Bronchial epithelial cell (primary cell): ENCODE results near the gene HINT2. TPM values are rescaled to one million over a fixed set of nuclear protein-coding genes. Genes with fewer than 3 reads are reported as not detected.

Experiments
- DNase-seq: peaks from one replicate; pipeline ENCODE4 v3.0.0-alpha.2; 2010; ENCODE audit warnings: low read depth
- FAIRE-seq: peaks from 2 replicates; lab custom pipeline; 2011; peaks lifted over from hg19 to GRCh38; lab: Jason Lieb, UNC
- H3K27me3 ChIP-seq: 2 replicates; pipeline ENCODE4 v1.5.1; 2011; ENCODE audit warnings: low read length; ENCODE audit not compliant: control insufficient read depth, insufficient read depth
- H3K36me3 ChIP-seq: 2 replicates; pipeline ENCODE4 v1.5.1; 2011; ENCODE audit warnings: low read length; ENCODE audit not compliant: control insufficient read depth, insufficient read depth
- H3K4me3 ChIP-seq: 2 replicates; pipeline ENCODE4 v1.5.1; 2011; ENCODE audit warnings: mild to moderate bottlenecking, low read depth, low read length, control low read depth
- total RNA-seq: library from RNA; depleted of rRNA; stranded (reverse); fragments of >200 nt; gene quantifications from 2 replicates; pipeline ENCODE4 v1.2.1, GENCODE V29; 2014
- TF ChIP-seq, protein P1 (sequence below): IDR thresholded peaks from 2 replicates; pipeline ENCODE4 v1.5.1; 2011; ENCODE audit warnings: mild to moderate bottlenecking, moderate library complexity, low read length, control low read depth, inconsistent platforms; ENCODE audit not compliant: insufficient read depth, severe bottlenecking

The HINT2 gene
- total RNA-seq, 1 donor from 2014 or later = 22.6 TPM

DNA sequence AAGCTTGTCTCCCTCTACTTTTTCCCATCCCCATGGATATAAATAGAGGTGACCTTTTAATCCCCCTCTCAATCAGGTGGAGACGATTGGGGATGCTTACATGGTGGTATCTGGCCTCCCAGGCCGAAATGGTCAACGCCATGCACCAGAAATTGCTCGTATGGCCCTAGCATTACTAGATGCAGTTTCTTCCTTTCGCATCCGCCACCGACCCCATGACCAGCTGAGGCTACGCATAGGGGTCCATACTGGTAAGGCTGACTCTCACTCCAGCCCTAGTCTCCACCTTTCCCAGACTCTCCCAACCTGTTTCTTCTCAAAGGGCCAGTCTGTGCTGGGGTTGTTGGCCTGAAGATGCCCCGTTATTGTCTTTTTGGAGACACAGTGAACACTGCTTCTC lies 6.4 kb downstream of the HINT2 start:
- TF ChIP-seq, protein P1, sequence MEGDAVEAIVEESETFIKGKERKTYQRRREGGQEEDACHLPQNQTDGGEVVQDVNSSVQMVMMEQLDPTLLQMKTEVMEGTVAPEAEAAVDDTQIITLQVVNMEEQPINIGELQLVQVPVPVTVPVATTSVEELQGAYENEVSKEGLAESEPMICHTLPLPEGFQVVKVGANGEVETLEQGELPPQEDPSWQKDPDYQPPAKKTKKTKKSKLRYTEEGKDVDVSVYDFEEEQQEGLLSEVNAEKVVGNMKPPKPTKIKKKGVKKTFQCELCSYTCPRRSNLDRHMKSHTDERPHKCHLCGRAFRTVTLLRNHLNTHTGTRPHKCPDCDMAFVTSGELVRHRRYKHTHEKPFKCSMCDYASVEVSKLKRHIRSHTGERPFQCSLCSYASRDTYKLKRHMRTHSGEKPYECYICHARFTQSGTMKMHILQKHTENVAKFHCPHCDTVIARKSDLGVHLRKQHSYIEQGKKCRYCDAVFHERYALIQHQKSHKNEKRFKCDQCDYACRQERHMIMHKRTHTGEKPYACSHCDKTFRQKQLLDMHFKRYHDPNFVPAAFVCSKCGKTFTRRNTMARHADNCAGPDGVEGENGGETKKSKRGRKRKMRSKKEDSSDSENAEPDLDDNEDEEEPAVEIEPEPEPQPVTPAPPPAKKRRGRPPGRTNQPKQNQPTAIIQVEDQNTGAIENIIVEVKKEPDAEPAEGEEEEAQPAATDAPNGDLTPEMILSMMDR = no peak
- H3K27me3 ChIP-seq = no peaks in the 10 kb centered on the region
- no peak for DNase-seq
- no peak overlapping the region for H3K4me3 ChIP-seq
- peak; percentile 32 for FAIRE-seq
- H3K36me3 ChIP-seq = peaks cover 3% of the 10 kb centered on the region

GRCh38 chr9:35806101-35806500 lies 8.7 kb downstream of the HINT2 start:
- Histone ChIP-seq H3K27me3 (no peaks in the 10 kb centered on the region), H3K4me3 (no peak overlapping the region), H3K36me3 (peaks cover 3% of the 10 kb centered on the region)
- no peak for DNase-seq
- TF ChIP-seq, protein P1 = no peak
- FAIRE-seq = no peak

- Histone ChIP-seq H3K4me3 (no peak overlapping the region), H3K36me3 (peaks cover 3% of the 10 kb centered on the region), H3K27me3 (no peaks in the 10 kb centered on the region)
- TF ChIP-seq, protein P1 = no peak
- no peak for DNase-seq
- FAIRE-seq = no peak
These were observed 13.3 kb downstream of the HINT2 start for GRCh38 chr9:35801328-35802128.

GRCh38 chr9:35800530-35800929 lies 14.3 kb downstream of the HINT2 start:
- Histone ChIP-seq H3K4me3 (no peak overlapping the region), H3K27me3 (no peaks in the 10 kb centered on the region), H3K36me3 (no peaks in the 10 kb centered on the region)
- TF ChIP-seq, protein P1 = no peak
- FAIRE-seq (no peak), DNase-seq (no peak)

DNA sequence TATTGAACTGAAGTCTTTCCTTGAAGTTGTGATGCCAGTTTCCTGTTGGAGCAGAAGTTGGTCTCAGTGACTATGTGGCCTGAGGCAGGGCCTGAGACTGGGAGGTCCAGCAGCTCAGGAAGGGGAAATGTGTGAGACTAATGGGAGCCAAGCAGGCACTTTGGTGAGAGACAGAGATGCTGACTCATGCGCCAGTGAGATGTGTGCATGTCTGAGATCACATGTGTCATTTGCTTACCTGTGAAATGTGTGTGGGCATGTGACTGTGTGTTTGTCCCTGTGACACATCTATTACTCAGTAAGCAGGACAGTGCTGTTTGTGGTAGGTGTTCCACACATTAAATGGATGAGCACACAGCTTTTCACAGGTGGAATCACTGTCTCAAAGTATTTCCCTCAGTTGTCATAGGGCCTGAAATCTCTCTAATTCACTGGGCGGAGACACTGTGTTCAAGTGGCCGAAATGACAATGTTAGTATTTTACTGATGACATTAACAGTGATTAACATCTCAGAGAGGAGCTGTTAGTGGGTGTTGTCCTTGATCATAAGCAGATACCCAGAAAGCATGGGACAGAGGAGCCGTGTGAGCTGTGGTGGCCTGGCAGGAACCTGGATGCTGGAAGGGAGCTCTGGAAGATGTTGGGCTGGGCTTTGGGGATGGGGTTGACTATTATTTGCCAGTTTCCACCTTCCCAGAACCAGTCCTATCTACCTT lies 16.0 kb downstream of the HINT2 start:
- Histone ChIP-seq H3K27me3 (no peaks in the 10 kb centered on the region), H3K36me3 (no peaks in the 10 kb centered on the region), H3K4me3 (no peak overlapping the region)
- peak; percentile 100 for DNase-seq
- TF ChIP-seq, protein P1 = no peak
- FAIRE-seq = peak; percentile 98
